Mucosa of stomach (tissue), 1 donor: ENCODE data around the gene TMTC2.

Experiments
- H3K27me3 ChIP-seq: one replicate; pipeline ENCODE4 v1.7.0; 2013; ENCODE audit warnings: mild to moderate bottlenecking, low read length; ENCODE audit not compliant: control insufficient read depth, insufficient read depth
- H3K36me3 ChIP-seq: one replicate; pipeline ENCODE4 v1.7.0; 2013; ENCODE audit warnings: low read length; ENCODE audit not compliant: control insufficient read depth, insufficient read depth
- H3K4me1 ChIP-seq: one replicate; pipeline ENCODE4 v1.7.0; 2013; ENCODE audit warnings: mild to moderate bottlenecking, low read length; ENCODE audit not compliant: control insufficient read depth, insufficient read depth
- H3K4me3 ChIP-seq: one replicate; pipeline ENCODE4 v1.7.0; 2013; ENCODE audit warnings: low read length
- H3K9ac ChIP-seq: one replicate; pipeline ENCODE4 v1.7.0; 2013; ENCODE audit warnings: mild to moderate bottlenecking, low read length, moderate library complexity
- H3K9me3 ChIP-seq: one replicate; pipeline ENCODE4 v1.7.0; 2013; ENCODE audit warnings: mild to moderate bottlenecking, low read length, moderate library complexity; ENCODE audit not compliant: control insufficient read depth
- donor health status: Pancreatic carcinoma.

Gene TMTC2

DNA sequence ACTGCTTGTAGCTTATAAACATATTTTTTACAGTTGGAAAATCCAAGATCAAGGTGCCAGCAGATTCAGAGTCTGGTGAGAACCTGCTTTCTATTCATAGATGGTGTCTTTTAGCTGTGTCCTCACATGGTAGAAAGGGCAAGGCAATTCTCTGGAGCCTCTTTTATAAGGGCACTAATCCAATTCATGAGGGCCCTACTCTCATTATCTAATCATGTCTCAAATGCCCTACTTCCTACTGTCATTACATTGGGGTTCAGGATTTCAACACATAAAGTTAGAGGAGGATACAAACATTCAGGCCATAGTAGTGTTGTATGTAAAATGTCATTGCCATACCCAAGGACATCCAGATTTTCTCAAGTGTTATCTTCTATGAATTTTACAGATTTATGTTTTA, 496.4 kb downstream of the TMTC2 start:
- Histone ChIP-seq H3K36me3 (no peaks in the 10 kb centered on the region), H3K4me1 (peaks cover 5% of the 10 kb centered on the region), H3K4me3 (no peak overlapping the region), H3K27me3 (no peaks in the 10 kb centered on the region), H3K9ac (no peak overlapping the region), H3K9me3 (no peaks in the 10 kb centered on the region)
